Stimulated activated CD8-positive, alpha-beta memory T cell treated with anti-CD3 and anti-CD28 coated beads, Interleukin-15, amount 100 ng/mL, for 1 hour (primary cell): Measurements from ENCODE around the gene DENR.
"Not testable (repeated sequence)": the region's sequence is repeated elsewhere in the genome, so short reads cannot be mapped to it uniquely, and the experiment has no call there.

Experiments
- DNase-seq: peaks from one replicate; pipeline ENCODE4 v3.0.0-alpha.2; 2020; ENCODE audit warnings: low read depth

The DENR gene, protein sequence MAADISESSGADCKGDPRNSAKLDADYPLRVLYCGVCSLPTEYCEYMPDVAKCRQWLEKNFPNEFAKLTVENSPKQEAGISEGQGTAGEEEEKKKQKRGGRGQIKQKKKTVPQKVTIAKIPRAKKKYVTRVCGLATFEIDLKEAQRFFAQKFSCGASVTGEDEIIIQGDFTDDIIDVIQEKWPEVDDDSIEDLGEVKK

DNA sequence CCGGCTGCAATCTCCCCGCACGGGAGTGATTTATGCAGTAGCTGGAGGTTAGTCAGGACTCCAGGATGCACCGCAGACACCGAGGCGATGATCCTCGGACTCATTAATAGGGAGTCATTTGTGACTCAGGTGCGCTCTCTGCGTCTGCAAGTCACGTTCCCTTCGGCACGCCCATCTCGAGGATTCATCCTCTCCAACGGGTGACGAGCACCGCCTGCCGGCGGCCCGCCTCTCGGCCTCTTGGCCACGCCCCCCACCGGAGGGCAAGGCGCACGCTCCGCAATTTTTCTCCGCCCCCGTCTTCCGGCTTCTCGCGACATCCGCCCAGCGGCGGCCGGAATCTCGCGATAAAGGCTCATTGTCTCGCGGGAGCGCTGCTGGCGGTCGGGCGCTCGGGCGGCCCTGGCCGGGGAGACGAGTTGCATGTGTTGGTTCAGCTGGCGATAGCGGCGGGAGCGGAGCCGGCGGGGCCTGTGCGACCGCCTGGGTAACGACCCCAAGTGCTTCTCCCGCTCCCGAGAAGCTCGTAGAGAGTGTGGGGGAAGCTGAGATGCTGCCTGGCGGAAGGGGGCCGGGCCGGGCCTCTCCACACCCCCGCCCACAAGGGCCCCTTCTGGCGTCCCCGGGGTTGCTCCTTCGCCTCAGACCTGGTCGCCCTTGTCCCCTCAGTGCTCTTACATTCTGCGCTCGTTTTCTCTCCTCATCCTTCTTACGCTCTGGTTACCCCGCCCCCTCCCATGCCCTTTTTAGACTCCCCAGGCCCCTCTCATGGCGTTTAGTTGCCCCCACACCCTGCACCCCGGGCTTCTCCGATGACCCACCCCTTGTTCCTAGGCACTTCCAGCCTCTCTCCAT lies at the start of gene DENR:
TSS of gene DENR (plus strand) at position 361 of the 855 bp plus-strand sequence. CDS start 878 bp downstream, outside the sequence.
- DNase-seq, result peak; percentile 98

DNA sequence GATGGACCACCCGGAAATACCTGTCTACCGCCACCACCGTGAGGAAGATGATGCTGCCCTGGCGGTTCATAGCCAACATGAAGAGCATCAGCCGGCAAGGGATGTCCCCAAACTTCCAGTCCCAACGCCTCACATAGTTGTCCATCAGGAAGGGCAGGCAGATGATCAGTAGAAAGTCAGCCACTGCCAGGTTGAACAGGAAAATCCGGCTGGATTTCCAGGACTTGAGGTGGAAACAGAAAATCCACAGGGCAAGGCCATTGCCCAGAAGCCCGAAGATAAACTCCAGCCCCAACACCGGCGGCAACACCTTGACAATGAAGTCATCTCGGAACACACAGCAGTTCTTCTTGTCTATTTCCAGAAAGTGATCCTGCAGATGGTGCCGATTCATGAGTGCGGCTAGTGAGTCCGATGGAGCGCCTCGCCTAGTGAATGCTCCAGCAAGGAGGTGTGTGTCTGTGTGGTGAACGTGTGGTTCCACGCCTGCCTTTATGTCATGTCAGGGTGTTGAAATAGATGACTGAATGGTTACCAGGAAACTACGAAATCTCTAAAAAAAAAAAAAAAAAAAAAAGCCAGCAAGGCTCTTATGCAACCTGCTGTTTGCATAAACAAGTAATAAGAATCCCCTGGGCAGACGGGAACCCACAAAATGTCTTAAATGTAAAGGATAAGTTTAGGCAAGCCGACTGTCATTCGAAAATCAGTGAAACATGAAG lies 49.6 kb upstream of the DENR start, which contains the start of gene HCAR2:
TSS of gene HCAR2 (minus strand) at position 468 of the 722 bp plus-strand sequence. CDS start at position 394, 74 bp downstream.
- DNase-seq, result not testable (repeated sequence)

DNA sequence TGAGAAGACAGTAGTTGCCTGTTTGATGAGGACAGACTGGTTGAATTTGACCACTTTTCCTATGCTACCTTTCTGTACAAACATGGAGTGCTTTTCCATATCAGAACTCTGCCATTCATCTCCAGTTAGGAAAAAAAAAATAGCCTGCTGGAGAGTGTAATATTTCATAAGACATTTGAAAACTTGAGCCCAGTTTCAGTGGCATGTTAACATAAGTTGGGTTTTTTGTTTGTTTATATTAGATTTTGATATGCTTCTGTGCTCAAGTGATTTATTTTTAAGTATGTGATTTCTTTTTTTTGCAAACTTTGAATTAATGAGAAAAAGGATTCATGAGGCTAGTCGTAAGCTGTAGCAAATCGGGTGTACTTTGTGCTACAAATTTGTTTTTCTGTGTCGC lies 48.8 kb upstream of the DENR start:
- not testable (repeated sequence) for DNase-seq

DNA sequence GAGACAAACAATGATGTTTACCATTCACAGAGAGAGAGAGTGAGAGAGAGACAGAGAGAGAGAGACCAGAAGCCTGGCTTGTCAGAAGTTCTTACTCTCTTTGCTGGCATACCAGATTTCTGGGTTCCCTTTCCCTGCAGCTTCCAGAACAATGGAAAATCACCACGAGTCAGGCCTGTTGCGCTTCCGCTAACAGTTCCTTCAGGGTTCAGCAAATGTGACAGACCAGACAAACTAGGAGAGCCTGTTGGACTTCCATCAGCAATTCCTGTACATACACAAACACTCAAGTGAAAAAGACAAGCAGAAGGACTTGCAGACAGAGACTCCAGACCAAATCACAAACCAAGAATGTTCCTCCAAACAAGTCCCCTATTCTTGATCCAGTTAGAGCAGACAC lies 43.3 kb upstream of the DENR start:
- DNase-seq, result not testable (repeated sequence)

DNA sequence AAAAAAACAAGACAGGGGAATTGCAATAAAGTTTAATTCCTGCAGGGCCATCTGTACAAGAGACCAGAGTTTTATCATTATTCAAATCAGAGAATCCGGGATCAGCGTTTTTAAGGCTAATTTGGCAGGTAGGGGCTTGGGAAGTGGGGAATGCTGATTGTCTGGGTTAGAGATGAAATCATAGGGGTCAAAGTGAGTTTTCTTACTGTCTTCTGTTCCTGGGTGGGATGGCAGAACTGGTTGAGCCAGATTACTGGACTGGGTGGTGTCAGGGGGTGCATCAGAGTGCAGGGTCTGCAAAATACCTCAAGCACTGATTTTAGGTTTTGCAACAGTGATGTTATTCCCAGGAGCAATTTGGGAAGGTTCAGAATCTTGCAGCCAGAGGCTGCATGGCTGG lies 42.3 kb upstream of the DENR start:
- DNase-seq, result not testable (repeated sequence)

DNA sequence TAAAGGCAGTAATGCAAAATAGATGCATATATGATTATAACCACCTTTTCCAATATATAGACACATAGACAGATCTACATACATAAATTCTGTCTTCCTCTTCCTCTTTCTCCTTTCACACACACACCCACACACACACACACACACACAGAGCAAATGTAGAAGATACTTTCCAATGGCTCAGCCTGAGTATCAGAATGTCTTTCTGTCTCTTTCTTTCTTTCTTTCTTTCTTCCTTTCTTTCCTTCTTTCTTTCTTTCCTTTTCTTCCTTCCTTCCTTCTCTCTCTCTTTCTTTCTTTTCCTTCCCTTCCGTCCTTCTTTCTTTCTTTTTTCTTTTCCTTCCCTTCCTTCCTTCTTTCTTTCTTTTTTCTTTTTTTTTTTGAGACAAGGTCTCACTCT lies 41.4 kb upstream of the DENR start:
- DNase-seq, result not testable (repeated sequence)

DNA sequence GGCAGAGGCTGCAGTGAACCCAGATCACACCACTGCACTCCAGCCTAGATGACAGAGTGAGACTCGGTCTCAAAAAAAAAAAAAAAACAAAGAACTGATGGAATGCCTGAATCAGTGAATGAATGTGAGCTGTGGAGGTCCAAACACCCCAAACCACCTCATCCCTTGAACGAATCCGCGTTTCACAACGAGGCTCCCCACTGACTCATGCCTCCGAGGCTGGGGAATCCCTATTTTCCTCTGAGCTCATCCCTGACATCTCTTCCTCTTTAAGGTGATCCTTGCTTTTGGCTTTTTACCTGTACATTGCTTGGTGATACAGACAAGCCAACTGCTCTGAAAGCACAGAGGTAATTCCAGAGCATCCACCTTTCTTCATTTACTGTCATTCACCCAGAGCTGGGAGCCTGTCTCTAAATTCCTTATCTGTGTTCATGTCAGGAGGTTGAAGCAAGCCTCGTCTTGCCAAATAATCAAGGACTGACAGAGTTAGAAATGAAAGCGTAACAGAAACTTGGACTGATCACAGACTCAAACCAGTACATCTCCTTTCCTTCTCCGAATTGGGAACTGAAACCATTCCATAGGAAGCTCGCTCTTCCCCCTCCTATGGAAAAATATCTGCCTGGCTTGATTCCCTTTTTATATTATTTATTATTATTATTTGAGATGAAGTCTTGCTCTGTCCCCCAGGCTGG lies 39.0 kb upstream of the DENR start:
- not testable (repeated sequence) for DNase-seq

DNA sequence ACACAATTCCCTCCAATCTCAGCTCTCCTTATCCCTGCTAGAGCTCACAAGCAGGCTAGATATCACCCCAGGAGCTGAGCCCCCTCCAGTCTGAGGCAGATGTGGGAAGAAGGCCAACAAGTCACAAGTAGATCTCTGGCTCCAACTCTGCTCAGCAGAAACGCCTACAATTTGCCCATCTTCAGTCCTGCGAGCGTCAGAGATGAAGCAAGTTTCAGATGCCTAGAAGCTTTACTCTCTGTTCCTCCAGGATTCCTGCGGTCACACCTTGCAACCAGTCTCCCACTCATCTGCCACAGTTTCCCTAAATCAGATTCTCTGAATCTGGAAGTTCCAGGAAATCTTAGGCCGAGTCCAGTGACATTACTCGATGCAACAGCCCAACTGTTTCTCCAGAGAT lies 37.4 kb upstream of the DENR start:
- not testable (repeated sequence) for DNase-seq

DNA sequence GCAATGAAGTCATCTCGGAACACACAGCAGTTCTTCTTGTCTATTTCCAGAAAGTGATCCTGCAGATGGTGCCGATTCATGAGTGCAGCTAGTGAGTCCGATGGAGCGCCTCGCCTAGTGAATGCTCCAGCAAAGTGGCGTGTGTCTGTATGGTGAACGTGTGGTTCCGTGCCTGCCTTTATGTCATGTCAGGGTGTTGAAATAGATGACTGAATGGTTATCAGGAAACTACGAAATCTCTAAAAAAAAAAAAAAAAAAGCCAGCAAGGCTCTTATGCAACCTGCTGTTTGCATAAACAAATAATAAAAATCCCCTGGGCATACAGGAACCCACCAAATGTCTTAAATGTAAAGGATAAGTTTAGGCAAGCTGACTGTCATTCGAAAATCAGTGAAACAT lies 36.0 kb upstream of the DENR start, which contains the start of gene HCAR3:
TSS of gene HCAR3 (minus strand) at position 154 of the 400 bp plus-strand sequence. CDS start at position 80, 74 bp downstream.
- not testable (repeated sequence) for DNase-seq

DNA sequence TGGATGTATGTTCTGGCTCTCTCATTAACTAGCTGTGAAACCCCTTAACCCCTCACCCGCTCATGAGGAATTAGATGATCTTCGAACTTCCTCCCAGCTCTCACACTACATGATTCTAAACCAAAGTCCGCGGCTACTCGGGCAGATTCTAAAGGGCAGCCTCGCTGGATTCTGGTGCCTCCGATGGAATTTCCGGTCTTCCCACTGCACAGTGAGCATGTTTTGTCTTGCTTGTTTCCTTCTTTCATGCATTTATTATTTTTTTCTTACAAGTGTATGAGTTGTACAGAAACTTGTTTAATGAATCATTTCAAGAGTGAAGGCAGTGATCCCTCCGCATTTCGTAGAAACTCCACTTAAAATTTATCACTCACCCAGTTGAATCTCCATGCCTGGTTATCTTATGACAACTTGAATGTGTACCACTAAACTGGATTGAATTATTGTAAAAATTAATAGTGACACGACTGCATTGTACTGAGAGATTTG lies 31.5 kb upstream of the DENR start:
- DNase-seq, result no peak

DNA sequence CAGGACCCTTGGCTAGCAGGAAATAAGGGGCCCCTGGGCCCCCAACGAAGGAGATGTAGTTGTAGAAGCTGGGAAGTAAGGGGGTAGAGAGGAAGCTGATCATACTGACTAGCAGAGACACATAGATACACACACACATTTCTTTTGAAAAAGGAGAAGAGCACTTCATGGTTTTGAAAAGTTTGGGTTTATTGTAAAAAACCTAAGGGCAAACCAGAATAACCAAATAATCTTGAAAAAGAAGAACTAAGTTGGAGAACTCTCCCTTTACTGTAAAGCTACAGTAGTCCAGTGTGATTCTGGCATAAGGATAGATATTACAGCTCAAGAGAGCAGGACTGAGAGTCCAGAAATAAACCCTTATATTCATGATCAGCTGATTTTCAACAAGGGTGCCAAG lies 30.2 kb upstream of the DENR start:
- no peak for DNase-seq

DNA sequence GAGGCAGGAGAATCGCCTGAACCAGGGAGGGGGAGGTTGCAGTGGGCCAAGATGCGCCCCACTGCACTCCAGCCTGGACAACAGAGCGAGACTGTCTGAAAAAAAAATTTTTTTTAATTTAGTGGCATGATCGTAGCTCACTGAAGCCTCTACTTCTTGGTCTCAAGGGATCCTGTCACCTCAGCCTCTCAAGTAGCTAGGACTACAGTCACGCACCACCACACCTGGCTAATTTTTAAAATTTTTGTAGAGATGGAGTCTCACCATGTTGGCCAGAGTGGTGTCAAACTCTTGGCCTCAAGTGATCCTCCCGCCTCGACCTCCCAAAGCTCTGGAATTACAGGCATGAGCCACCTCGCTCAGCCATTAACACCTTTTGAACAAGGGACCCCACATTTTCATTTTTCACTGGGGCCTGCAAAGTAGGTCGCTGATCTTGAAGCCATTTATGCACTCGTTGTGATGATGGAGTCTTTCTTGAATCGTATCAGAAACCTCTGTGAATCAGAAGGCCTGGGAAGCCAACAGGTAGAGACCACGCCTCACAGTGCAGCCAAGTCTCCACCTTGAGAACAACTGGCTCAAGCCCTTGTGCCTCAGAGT lies 27.9 kb upstream of the DENR start:
- DNase-seq, result no peak

DNA sequence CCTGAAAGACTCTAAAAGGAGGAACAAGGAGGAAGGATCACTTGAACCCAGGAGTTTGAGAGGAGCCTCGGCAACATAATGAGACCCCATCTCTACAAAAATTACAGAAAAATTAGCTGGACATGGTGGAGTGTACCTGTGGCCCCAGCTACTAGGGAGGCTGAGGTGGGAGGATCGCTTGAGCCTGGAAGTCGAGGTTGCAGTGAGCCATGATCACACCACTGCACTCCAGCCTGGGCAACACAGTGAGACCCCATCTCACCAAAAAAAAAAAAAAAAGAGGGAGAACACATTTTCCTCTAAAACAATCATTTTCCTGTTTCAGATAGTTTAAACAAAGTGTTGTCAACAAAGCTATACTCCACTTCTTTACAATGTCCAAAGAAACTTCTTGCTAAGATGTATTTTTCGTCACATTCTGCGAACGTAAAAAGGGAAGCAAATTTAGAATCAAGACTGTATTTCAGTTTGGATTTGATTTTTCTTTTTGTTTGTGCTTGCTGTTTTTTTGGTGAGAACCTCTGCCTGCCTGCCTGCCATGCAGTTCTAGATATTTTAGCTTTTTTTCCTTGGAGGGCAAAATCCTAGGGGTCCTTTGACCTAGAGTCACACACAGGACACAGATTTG lies 27.1 kb upstream of the DENR start:
- DNase-seq, result no peak

DNA sequence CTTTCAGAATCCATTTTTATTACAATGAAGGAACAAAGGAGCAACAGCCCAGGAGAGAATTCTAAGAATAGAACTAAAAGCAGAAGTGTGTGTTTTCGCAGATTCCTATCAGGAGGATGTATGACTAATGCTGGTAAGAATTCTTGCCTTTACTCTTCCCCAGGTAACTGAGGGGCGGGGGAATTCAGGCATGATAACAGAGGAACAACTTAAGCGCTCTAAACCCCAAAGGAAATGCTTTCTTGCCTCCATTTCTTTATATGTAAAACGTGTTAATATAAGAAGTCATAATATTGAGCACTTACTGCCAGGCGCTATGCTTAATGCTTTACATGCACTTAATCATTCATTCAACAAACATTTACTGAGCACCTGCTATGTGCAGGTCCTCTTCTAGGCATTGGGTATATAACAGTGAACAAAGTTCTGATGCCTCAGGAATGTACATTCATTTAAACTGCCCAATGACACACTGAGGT lies 26.5 kb upstream of the DENR start:
- DNase-seq, result peak; percentile 10

DNA sequence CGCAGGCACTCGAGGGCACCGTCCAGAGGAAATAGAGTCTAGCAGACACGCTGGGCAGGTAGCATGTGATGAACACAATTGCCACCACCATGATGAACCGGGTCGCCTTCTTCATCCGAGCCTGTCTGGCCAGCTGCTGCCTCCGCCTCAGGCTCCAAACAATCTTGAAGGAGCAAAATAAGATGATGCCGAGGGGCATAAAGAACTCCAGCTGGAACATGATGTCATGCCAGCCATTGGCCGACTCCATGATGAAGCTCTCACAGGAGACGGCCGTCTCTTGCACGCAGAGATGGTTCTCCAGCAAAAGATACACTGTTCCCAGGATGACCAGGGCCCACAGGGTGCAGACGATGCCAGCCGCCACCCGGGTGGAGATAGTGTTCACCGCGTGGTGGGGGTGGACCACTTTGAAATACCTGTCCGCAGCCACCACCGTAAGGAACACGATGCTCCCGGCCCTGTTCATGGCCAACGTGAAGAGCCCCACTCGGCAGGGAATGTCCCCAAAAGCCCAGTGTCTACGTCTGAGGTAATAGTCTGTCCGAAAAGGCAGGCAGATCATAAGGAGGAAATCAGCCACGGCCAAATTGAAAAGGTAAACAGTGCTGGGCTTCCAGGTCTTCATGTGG lies 22.9 kb upstream of the DENR start:
- no peak for DNase-seq

DNA sequence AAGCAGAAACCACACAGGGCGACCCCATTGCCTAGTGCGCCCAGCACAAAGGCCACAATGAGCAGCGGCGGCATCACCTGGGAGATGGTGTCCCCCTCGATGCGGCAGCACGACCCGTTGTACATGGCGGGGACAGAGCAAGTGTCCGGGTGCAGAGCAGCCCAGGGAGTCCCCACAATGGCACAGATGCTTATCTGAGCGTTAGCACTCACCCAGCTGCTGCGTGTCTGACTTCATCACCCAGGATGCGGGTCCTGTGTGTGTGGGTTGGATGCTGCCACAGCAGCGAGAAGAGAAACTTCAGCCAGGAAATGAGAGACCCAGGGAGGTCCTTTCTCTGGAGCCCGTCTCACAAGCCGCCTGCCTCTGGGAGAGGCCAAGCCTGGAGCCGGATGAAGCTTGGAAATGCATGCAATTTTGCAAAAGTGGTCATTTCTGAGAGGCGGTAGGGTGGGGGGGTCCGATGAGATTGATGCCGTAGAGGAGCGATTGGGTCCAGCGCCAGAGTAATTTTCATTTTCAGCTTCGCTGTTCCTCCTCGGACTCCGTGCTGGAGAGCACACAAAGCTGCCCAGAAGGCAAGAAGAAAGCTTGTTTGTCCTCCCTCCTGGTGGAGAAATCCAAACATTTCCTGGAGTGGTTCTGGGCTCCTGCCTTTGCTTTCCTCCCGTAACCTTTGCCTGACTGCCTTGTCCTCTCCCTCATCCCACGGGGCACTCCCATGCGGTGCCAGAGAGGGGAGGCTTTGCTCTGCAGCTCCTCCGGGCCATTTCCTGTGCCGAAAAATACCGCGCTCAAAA lies 22.2 kb upstream of the DENR start, which contains the start of gene HCAR1:
TSS of gene HCAR1 (minus strand) at position 630 of the 800 bp plus-strand sequence. CDS start at position 125, 505 bp downstream.
- no peak for DNase-seq

DNA sequence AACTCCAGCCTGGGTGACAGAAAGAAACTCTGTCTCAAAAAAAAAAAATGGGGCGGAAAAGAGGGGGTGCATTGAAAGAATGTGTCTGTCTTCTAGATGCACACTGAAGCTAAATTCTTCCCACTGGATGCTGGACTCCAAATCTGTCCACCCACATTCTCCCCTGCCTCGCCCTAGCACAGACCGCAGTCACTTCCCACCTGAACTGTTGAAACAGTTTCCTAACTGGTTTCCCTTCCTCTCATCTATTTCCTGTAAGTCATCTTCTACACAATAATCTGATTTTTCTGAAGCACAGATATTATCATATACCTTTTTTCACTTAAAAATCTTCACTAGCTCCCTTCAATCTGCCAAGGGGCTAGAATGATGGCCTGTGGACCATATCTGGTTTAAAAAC lies 20.5 kb upstream of the DENR start:
- no peak for DNase-seq

DNA sequence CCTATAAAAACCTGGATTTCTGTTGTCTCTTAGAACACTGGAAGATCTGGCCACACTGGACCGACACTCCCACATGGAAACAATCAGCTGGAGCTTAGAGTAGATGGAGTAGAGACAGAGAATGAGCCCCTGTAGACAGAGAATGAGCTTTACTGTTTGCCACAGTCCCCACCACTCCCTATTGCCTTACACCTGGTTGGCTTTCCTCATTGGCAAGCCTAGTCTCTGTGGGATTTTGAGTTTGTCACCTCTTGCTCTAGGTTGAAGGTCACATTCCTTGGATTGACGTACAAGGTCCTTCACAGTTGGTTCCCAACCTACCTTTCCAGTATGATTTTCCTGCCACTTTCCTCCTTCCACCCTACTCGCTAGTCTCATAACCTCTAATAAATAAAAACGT lies 20.0 kb upstream of the DENR start:
- no peak for DNase-seq

DNA sequence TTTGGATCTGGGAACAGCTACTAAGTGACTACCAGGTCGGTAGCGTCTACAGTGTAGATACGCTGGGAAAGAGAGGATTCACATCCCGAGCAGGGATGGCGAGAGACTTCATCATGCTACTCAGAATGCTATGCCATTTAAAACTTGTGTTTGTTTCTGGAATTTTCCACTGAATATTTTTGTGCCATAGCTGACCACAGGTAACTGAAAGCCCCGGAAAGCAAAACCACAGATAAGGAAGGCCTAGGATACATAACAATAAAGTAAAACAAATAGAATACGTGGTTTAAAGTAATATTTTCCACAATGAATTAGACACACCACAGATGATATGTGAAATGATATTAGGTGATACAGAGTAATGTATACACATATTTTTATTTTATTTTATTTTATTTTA lies 14.1 kb upstream of the DENR start:
- DNase-seq, result no peak
